GM20431 (cell line): Measurements from ENCODE around the gene TRIM15.

Experiments used
- in situ Hi-C: fragments of 300-500 bp; cut with MseI, MboI; formaldehyde crosslinking; loops from one replicate; pipeline ENCODE4 v1.15.0; 2020; ENCODE audit warnings: low sequenced_read_pairs; ENCODE audit not compliant: unreplicated experiment

Gene TRIM15

DNA sequence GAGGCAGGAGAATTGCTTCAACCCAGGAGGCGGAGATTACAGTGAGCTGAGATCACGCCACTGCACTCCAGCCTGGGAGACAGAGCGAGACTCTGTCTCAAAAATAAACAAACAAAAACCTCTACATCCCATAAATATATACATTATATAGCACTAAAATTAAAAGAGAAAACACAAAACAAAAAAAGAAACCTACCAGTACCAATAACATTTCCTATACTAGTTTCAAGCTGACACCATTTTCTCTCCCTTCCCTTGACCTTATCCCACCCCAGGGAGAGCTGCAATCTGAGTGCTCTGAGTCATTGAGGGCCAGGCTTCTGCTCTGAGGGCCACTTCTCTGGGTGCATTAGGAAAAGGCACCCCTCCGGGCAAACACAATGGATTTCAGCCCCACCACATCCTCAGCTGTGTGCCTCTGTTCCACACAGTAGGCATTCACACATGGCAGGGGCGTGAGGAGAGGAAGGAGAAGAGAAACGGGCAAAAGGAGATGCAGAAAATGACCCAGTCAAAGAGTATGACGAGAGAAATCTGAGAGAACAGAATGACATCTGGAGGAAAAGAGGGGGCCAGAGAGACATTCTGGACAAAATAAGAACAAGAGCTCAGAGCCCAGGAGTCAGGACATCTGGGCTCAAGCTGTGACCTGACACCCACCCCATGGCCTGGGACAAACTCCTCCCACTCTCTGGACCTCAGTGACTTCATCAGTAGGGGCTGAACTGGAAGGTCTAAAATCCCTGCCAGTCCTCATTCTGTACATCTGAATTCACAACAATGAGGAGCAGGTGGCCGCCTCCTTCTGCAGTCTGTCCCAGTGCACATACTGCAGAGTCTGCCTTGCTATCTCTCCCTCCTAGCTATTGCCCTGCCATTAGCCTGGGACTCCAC lies 31.7 kb downstream of the TRIM15 start:
- in situ Hi-C loops: no loop called here

GRCh38 chr6:30195951-30196350 lies 32.6 kb downstream of the TRIM15 start:
- in situ Hi-C loops: no loop called here

DNA sequence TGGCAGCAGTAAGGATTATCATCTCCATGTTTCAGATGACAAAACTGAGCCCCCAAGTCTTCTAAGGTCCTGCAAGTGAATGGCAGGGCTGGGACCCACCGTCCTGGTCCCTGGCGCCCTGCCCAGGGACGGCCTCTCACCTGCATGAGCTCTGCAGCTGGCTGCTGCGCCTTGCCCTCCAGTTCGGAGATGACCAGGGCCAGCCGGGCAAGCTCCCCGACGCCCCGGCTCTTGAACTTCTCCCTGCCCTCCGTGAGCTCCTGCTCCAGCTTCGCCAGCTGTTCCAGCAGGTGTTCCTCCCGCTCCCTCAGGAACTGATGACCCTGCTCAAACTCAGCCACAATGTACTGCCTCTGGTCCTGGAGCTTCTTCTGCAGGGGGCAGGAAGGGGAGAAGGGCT lies 33.0 kb downstream of the TRIM15 start:
- in situ Hi-C loops: no loop called here

DNA sequence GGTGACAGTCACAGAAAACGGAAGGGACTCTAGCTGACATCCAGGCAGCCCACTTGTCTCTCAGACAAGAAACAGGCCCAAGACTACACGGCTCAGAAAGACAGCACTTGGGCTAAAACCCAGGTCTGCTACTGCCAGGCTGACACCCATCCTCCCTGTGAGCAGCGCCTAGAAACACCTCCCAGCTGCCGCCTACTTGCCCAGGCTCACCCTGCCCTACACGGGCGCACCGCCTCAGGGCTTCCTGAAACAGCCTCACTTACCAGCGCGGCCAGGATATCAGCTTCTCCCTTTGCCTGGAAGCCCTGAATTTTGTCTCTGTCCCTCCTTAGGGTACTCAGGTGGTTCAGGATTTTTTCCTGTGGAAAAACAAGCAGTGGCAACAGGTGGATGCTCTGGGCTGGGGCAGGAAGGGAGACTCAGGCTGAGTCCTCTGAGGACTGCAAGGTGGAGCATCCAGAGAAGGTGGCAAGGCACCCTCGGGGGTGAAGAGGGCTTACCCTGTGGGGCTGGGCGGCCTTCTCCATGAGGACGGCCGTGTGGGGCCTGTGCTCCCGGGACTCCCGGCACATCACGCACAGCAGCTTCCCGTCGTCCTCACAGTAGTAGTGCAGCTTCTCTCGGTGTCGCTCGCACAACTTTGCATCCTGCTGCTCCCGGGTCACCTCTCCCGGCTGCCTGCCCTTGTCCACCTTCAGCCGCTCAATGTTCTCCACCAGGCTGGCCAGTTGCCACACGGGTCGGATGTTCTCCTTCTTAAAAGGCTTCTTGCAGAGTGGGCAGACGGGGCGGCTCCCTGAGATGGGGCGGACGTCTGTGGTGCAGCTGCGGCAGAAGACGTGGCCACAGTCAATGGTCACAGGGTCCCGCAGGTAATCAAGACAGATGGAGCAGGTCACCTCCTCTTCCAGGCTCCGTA lies 35.1 kb downstream of the TRIM15 start:
- in situ Hi-C loops: no loop called here

DNA sequence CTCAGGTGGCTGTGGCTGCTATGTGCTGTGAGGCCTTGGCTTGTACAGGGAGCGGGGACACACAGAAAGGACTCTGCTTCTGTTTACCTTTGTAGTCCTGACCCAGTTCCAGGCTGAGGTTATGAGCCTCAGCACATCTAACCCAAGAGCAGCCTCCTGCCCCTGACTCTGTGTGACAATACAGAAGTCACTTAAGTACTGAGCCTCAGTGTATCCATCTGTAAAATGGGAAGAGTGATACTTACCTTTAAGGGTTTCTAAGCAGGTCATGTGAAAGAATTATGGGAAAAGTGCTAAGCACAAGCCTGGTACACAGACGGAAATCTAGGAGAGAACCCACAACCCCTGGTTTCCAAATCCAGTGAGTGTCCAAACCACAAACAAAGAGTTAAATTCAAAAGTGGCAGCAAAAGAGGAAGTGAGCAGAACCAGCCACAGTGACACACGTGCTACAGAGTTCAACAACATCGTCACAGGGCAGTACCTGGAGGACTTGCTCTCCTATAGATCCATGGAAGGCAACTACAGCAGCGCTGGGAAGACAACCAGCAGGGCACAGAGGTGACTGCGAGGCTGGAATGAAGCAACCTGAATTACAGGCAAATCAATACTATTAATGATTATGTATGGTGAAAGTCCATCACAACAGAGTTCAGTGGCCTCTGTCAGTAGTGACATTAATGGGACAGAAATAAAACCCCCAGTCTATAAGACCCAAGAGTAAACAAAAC lies 37.4 kb downstream of the TRIM15 start:
- in situ Hi-C loops: no loop called here

- in situ Hi-C loops: no loop called here
Measured at GRCh38 chr6:30202366-30202765, 39.0 kb downstream of the TRIM15 start.

DNA sequence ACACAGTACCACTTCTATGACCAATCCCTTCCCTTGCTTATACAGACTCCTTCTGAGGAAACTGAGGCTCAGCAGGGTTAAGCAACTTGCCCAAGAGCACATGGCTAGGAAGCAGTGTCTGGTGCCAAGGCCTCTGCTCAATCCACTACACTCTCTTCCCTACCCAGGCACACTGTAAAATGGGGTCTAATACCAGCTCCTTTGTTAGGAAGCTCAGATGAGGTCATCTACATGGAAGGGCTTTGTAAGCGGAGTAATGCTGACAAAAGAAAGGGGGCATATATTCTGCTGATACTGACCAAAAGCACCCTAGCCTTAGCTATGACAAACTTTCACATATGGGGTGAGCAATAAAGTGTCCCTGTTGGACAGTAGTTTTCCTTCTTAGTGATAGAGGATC lies 40.8 kb downstream of the TRIM15 start:
- in situ Hi-C loops: no loop called here

DNA sequence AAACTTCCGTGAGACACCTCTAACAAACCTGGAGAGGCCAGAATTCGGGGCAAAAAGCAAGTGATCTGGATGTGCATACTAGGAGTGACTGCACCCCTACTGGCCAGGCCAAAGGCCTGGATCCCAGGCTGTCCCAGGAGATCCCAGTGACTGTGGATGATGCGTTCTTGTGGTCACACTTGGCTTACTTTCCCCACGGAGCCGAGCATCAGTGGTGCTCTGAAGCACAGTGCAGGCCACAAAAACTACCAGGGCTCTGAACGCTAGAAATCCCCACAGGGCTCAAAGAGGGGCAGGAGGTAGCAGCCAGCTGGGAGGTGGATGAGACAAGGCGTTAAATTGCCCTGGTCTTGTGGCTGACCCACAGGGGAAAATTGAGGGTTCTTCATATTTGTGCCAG lies 42.8 kb downstream of the TRIM15 start:
- in situ Hi-C loops: no loop called here

DNA sequence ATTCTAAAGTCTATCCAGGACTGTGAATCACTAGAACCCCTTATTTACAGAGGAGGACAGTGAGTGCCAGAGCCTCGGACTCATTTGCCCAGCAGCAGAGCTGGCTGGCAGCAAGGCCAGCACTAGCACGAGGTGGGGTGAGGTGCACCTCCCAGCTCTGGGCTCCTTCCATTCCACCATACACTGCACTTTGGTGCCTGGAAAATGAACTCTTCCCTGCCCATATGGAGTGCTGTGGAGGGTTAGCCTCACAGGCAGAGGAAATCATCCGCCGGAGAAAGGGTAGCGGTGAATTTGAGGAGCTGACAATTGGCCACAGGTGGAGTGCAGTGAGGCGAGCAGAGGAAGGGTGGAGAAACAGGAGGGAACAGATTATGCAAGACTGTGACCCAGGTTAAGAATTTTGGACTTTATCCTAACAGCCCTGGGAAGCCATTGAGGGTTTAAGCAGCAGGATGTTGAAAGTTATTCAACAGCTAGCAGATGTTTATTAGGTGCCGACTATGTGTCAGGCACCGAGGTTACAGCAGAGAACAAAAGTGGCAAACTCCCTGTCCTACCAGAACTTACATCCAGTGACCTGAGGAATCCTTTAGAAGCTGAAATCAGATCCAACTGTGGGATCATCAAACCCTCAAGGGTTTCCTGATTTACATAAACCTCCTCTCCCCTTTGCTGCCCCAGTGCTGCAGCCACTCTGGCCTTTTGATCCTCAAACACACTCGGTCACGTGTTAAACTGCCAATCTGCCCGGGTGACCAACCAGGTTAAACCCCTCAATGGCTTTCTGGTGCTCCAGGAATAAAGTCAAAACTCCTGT lies 43.7 kb downstream of the TRIM15 start:
- in situ Hi-C loops: no loop called here

GRCh38 chr6:30207619-30208295 lies 44.4 kb downstream of the TRIM15 start:
- in situ Hi-C loops: no loop called here

- in situ Hi-C loops: no loop called here
Measured at GRCh38 chr6:30211306-30211705, 48.0 kb downstream of the TRIM15 start.

DNA sequence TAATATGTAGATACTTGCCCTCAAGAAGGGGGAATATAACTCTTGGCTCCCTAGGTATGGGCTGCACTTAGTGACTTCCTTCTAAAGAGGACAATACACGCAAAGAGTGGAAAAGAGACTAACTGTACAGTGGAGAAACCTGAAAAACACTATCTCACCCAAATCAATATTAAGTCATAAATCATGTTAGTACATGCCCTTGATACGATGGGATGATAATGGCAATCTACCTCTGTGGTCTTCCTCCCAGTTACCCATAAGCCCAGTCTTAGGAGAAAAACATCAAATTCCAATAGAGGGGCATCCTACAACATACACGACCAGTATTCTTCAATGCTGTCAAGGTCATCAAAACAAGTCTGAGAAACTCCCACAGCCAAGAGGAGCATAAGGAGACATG lies 48.6 kb downstream of the TRIM15 start:
- in situ Hi-C loops: no loop called here

DNA sequence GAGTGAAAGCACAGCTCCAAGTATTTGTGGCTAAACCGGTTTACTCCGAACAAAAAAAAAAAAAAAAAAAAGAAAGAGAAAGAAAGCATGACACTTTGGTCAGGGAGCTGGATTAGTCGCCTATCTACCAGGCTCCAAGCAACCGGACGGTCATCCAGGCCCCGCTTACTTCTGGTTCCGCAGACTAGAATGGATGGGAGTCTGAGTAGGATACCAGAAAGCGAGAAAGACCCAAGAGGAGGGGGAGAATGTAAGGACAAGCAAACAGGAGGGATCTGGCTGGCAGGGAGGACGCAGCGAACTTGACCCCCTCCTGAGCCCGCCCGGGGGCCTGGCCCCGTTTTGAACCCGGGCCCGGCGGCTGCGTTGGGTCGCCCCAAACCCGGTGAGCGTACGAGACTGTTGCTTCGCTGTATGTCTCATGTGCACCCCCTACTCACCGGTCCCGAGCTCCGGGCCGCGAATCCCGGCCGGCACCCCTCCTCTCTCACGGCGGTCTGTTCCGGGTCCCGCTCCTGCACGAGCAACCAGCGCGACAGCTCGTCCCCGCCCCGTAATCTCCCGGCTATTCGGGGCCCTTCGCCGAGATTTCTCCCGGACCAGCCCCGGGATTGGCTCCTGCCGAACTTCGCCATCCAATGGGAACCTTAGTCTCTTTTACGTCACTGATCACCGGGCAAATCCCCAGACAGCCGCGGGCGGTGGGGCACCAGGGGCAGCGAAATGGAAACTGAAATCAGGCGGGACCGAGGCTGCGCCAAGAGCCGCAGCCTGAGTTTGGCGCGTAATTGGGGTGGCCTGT lies 49.7 kb downstream of the TRIM15 start, which contains the start of gene TRIM26:
Gene TRIM26, minus strand, starts transcription at position 542 of the 802 bp plus-strand sequence. CDS start 14,303 bp downstream, outside the sequence.
- in situ Hi-C loops: no loop called here

DNA sequence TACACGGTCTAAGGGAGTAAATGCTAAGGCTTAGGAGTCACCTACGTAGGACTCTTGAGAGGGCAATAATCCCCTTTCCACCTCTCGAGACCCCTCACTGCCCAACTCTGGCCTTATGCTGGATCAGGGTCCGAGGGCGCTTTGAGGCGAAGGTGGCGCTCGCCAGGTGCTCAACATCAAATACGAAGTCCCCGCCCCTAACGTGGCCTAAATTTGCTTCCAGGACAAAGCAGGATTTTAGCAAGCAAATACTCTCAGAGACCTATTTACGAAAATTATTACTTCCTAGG lies 50.3 kb downstream of the TRIM15 start:
- in situ Hi-C loops: no loop called here

GRCh38 chr6:30213957-30214656 lies 50.8 kb downstream of the TRIM15 start:
- in situ Hi-C loops: no loop called here

DNA sequence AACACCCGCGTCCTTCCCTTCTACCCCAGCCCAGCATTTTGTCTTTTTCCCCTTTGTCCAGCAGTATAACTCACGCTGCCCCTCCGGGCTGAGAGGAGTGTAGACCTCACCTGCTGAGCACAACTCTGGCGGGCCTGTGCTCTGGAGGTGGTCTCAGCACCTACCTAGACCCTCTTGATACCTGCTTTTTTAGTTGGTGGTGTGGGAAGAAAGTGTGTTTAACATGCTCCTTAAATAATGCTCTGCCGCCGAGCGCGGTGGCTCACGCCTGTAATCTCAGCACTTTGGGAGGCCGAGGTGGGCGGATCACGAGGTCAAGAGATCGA lies 51.3 kb downstream of the TRIM15 start:
- in situ Hi-C loops: no loop called here

DNA sequence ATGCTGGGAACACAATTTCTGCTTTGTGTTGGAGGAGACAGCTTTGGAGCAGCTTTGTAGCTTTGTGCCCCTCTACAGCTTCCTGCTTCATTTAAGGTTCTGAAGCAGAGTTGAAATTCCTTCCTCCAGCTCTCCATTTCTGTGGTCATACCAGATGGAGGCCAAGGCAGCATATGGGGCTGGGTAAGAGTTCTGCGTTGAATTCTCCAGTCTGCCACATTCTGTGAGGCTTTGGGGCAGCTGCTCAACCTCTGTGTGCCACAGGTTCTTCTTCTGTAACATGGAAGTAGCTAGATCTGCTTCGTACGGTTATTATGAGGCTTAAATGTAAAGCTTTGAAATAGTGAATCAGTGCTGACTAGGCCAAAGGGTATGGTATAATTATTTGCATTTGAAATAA lies 52.8 kb downstream of the TRIM15 start:
- in situ Hi-C loops: no loop called here

GRCh38 chr6:30219244-30219643 lies 55.9 kb downstream of the TRIM15 start:
- in situ Hi-C loops: no loop called here
